Testis (tissue), 2 donors: ENCODE measurements around the gene CHIA.

ENCODE experiments used
- CTCF ChIP-seq, 3 experiments: fragments of 450-650 bp in 2 of 3; fragments of 200-600 bp in 1 of 3; sonication (generic) in 1 of 3; IDR thresholded peaks; one replicate each; pipeline ENCODE4 v1.5.1; 2016 to 2019; ENCODE audit warnings: antibody characterized with exemption in 3 of 3, mild to moderate bottlenecking in 2 of 3, moderate library complexity in 1 of 3
- POLR2A ChIP-seq: fragments of 450-650 bp; IDR thresholded peaks from one replicate; pipeline ENCODE4 v1.6.1; 2017; ENCODE audit warnings: antibody characterized with exemption, mild to moderate bottlenecking, moderate library complexity

- peak in 2 of 3 experiments; percentile 14 to 26 for TF ChIP-seq CTCF (IDR thresholded peaks at IDR 0.05)
- no peak for TF ChIP-seq POLR2A
Measured at GRCh38 chr1:111334169-111334568, 43.5 kb downstream of the CHIA start.
